SIG-M5 (cell line): ENCODE data around the gene ARHGAP32.

Experiments used
- DNase-seq: peaks from one replicate; lab custom pipeline; 2025; lab: John Stamatoyannopoulos, UW

ARHGAP32 gene

DNA sequence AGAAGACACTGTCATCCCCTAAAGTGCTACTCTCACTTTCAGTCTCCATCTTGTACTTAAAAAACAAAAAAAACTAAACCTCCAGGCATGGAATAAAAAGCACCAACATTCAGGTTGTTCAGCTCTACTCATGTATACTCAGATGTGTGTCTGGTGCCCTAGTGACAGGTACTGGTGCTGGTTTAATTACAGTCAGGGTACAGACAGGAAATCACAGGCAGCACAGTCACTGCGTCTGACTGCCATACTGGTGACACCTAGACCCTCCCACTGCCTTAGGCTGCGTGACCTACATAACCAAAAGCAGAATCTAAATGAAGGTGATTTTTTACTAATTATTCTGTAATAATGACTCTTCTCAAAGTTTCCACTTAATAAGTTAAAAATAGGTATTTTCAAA, at the start of gene ARHGAP32:
ARHGAP32 (minus strand) TSS at position 176 of the 400 bp plus-strand sequence; CDS start at position 49, 127 bp downstream.
- DNase-seq = no peak

DNA sequence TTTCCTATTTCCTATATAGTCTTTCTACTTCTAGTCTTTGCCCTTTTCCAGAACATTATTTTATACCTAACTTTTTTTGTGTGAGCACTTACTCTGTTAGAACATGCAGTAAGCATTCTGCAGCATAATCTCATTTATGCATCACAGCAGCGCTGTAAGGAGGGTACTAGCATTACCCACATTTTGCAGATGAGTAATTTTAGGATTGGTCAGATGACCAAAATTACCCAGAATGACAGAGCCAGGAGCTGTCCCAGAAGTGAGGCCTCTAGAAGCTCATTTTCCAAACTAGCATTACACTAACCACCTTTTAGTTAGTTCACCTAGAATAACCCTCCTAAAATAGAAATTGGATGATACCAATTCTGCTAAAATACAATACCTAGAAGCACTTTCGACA, 47.1 kb upstream of the ARHGAP32 start:
- DNase-seq = no peak

DNA sequence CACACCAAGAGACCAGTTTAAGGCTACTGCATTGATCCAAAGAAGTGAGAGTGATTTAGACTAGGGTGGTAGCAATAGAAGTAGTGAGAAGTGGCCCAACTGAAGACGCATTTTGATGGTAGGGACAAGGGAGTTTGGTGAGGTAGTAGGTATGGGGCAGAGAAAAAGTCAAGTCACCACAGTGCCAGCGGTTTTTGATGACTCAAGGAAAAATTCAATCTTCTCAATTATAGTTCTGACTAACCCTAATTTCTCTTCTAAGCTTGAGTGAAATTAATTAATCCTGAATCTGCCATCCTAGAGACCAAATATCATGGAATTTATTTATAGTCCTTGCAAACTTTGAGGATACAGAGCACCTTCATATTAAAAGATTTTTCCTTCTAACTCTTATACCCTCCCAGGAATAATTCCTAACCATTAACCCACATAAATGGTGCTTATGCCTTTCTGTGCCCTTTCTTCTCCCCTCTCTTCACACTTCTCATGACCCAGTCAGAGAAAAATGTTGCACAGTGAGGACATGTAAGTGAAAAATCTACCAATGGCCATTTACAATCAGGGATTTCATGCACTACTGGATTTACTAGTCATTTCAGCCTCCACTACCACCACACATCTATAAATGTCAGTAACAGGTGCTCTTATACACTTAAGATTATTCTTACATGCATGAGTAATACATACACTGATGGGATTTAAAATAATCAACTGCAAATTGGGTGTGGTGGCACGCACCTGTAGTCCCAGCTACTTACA, 45.9 kb upstream of the ARHGAP32 start:
- DNase-seq = no peak

GRCh38 chr11:129237456-129237855, 45.3 kb upstream of the ARHGAP32 start:
- no peak for DNase-seq

- no peak for DNase-seq
Observed at GRCh38 chr11:129236850-129237249, 44.7 kb upstream of the ARHGAP32 start.

DNA sequence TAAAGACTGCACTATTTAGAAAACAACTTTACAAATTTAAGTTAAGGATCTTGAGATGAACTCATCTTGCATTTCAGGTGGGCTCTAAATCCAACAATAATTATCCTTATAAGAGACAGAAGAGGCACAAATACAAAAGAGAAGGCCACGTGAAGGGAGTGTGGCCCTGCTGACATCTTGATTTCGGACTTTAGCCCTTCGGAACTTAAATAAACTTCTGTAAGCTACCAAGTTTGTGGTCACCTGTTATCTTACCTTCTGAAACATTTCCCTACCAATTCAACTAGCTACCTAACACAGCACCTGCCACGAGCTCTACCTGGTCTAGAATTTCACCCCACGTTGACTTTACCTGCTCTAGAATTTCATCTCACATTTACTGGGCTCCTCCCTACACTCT, 42.9 kb upstream of the ARHGAP32 start:
- DNase-seq = no peak

GRCh38 chr11:129230006-129230405, 37.9 kb upstream of the ARHGAP32 start:
- DNase-seq = no peak

DNA sequence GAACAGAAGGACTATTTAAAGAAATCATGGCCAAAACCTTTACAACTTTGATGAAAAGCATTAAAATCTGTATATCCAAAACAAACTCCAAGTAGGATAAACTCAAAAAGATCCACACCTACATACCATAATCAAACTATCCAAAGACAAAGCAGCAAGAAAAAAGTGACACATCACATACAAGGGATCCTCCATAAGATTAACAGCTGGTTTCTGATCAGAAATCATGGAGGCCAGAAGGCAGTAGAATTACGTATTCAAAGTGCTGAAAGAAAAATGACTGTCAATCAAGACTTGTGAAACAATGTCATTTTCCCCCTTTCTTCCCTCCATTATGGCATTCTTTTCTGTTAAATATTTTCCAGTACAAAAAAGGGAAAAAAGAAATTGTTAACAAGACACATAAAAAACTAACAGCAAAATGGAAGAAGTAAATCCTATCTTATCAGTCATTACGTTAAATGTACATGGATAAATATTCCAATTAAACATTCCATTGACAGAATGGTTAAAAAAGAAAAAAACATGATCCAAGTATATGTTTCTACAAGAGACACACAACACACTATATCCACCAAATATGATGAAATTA, 34.2 kb upstream of the ARHGAP32 start:
- DNase-seq = no peak

DNA sequence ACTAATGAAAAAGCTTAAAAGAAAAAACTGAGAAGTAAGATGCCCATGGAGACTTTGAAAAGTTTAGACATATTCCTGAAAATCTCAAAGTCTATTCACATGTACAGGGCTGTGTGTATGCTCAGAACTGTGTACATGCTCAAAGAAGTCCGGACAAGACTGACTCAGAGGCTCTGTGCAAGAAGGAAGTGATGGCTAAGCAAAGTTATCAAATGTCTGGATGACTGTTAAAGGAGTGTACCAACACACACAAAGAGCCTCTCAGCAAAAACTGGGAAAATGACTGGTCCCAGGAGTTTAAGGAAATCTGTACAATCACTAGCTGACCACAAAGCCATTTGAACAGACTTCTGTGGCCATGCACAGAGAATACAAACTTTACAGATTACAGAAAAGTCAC, 33.1 kb upstream of the ARHGAP32 start:
- DNase-seq = no peak

DNA sequence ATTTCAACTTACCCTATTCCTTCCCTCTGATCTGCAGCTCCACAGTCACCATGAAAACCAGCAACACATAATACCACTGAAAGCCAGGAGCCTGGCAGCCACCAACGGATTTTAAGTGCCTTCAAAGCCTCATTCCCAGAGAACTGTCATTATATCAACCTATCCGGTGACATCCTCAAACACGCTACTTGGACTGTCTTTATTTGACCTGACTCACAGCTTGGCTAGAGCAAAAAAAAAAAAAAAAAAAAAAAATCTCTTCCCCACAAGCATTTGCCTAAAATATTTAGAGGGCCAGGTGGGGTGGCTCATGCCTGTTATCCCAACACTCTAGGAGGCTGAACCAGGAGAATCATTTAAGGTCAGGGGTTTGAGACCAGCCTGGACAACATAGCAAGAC, 32.4 kb upstream of the ARHGAP32 start:
- no peak for DNase-seq

- DNase-seq = no peak
Observed at GRCh38 chr11:129223701-129224149, 31.6 kb upstream of the ARHGAP32 start.

DNA sequence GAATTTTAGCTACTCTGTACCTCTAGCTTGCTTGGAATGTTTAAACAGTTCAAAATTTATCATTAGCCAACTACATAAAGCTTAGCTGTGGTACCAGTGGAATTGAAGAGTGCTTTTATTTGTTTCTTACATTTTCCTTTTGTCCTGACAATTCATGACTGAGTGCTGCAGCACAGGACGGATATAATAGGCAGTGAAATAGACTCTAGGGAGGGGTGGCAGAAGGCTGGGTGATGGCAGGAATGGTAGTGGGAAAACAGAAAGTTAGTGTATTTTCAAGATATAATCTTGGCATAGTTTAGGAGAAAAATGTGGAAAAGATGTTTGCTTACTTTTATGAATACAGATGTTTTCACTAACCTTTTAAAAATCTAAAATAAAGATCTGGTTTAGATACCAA, 31.1 kb upstream of the ARHGAP32 start:
- DNase-seq = no peak

- no peak for DNase-seq
Observed at GRCh38 chr11:129222158-129222557, 30.0 kb upstream of the ARHGAP32 start.

DNA sequence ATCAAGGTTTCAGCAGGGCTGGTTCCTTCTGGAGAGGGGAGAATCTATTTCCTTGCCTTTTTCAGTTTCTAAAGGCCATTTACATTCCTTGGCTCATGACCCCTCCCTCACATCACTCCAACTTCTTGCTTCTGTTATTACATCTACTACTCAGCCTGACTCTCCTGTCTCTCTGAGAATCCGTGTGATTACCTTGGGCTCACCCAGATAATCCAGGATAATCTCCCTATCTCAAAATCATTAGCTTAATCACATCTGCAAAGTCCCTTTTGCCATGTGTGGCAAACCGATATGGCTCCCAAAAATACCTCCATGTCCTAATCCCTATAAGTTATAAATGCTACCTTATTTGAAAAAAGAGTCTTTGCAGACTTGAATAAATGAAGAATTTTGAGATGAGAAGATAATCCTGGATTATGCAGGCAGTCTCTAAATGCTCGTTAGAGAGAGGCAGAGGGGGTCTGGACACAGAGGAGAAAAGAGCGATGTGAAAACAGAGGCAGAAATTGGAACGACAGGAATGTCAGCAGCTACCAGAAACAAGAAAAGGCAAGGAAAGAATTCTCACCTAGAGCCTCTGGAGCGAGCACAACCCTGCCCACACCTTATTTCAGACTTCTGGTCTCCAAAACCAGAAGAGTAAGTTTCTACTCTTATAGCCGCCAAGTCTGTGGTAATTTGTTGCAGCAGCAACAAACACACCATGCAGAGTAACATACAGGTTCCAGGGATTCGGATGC, 23.6 kb upstream of the ARHGAP32 start:
- no peak for DNase-seq

DNA sequence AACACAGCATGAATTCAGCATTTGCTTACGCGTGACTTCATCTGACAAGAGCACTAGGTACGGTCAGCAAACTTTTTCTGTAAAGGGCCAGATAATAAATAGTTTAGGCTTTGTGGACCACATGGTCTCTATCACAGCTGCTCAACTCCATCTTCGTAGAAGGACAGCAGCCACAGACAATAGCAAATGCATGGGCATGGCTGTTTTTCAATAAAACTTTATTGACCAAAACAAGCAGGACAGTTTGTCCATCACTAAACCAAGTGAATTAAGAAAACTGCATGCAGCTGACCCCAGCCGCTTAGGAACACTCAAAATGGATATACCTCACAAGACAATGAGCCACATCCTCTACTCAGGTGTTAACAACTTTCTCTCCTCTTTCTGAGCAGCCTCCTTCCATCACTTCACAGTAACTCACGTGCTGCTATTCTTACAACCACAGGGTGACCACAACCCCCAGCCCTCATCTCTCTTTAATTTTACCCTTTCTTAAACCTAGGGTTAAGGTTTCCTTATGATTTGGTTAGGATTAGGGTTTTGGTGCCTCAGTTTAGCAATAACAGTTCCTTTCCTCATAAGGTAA, 22.7 kb upstream of the ARHGAP32 start:
- no peak for DNase-seq

DNA sequence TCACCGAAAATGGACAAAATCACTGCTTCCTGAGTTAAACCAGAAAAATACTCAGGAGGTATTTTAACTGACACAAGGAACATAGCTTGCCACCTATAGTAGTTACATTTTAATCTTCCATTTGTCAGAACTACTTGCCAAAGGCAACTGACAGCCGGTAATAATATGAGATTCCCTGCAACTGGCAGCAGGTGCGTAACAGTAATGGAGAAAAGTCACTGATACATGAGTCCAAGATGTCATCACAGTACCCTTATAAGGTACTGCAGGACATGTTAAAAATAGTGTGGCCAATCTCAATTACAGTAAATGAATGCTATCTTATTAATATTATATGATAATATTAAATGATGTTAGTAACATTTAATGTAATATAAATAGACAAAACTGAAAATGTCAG, 21.1 kb upstream of the ARHGAP32 start:
- no peak for DNase-seq

GRCh38 chr11:129211397-129211796, 19.3 kb upstream of the ARHGAP32 start:
- DNase-seq = no peak

DNA sequence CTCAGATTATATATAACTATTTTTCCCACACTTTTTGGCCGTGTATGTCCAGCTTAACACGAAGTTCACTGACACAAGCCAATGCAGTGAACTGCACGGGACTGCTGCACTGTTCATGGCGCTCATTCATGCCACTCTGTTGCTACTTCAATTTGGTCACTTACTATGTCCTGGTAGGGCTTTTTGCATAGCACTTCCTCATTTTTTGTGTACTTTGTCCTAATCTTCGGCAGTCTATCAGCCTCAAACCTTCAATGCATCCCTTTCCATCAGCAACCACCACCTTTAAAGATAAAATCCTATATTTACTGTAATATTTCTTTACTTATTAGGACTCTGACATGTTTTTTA, 18.7 kb upstream of the ARHGAP32 start:
- DNase-seq = no peak

- DNase-seq = no peak
Observed at GRCh38 chr11:129209891-129210830, 18.0 kb upstream of the ARHGAP32 start.

DNA sequence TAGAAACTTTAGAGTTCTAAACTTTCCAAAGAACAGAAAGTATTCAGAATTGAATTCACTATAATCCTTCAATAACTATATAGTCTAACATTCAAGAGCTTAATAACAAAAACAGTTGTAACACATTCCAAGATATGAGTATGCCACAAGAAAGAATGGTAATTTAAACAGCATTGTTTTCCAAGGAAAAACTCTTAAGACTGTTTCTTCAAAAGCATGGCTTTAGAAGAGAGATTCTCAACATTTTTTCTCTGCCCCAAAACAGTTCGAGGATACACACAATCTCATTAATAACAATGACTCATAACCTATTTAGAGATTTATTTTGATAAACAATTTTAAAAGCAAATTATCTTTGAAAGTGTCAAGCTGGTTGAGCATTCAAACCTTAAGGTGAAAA, 16.7 kb upstream of the ARHGAP32 start:
- DNase-seq = no peak

DNA sequence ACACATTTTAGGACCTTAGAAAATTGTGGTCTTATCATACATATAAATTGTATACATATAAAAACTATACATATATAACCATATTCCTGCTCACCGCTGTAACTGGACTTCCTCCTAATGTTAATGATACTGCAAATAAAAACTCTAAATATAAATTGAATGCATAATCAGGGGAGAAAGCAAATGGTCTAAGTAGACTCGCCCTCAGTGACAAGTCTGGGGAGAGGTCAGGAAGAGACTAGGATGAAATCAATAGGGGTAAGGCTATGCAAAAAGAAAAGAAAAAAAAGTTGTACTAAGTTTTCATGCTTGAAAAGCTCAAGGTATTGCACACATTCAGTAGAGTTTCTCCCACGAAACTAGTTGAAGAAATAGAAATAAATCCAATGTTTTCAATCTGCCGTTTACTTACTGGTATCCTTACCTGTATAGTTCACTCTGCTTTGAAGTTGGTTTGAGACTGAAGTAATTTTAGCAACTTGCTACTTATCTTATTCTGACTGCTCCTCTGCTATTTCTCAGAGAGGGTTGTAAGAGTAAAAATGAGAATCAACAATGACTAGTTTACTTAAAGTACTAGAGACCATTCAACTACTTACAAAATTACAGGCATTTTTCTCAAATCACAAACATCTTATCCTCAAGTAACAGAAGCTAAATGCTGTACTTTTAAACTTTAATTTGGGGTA, 12.2 kb upstream of the ARHGAP32 start:
- DNase-seq = no peak
